Measurements from ENCODE around the gene HTR4.

Gene HTR4

GRCh38 chr5:148666353-148666752 lies 12.0 kb upstream of the HTR4 start:
- H4K20me1 ChIP-seq (ENCODE audit: insufficient read depth, low read length): no peaks in the 10 kb centered on the region
- H3K4me2 ChIP-seq (ENCODE audit: low read depth, low read length): no peak overlapping the region
- no peaks in the 10 kb centered on the region for H3K9me3 ChIP-seq (replicated peaks; ENCODE audit: insufficient read depth, low read length)
- H3K36me3 ChIP-seq (replicated peaks; ENCODE audit: insufficient read depth, low read length): no peaks in the 10 kb centered on the region
- no peak for TF ChIP-seq EZH2phosphoT487 (IDR thresholded peaks at IDR 0.05; ENCODE audit: low read length)
- TF ChIP-seq CTCF (IDR thresholded peaks at IDR 0.05; ENCODE audit: low read length): no peak
- TF ChIP-seq EZH2 (optimal IDR thresholded peaks at IDR 0.05; ENCODE audit: low read depth, low read length): no peak
- no peaks in the 10 kb centered on the region for H3K79me2 ChIP-seq (ENCODE audit: low read length)
- no peaks in the 10 kb centered on the region for H3F3A ChIP-seq (ENCODE audit: insufficient read depth, low read length)
- no peak overlapping the region for H2AFZ ChIP-seq (ENCODE audit: low read length)
- no peak for DNase-seq
- no peaks in the 10 kb centered on the region for H3K9me2 ChIP-seq (replicated peaks; ENCODE audit: insufficient read depth, low read length)
- no peak overlapping the region for H3K27ac ChIP-seq (ENCODE audit: low read length)
- H3K9ac ChIP-seq (ENCODE audit: low read length): no peak overlapping the region
- H3K27me3 ChIP-seq (replicated peaks; ENCODE audit: insufficient read depth, low read length): no peaks in the 10 kb centered on the region
- H3K4me3 ChIP-seq (ENCODE audit: low read length): no peak overlapping the region
- H3K4me1 ChIP-seq (ENCODE audit: low read length): no peaks in the 10 kb centered on the region

GRCh38 chr5:148665431-148665830 lies 11.1 kb upstream of the HTR4 start:
- Histone ChIP-seq H3K79me2 (ENCODE audit: low read length) (no peaks in the 10 kb centered on the region), H3K9ac (ENCODE audit: low read length) (no peak overlapping the region), H3K9me3 (replicated peaks; ENCODE audit: insufficient read depth, low read length) (no peaks in the 10 kb centered on the region), H2AFZ (ENCODE audit: low read length) (no peak overlapping the region), H3K4me2 (ENCODE audit: low read depth, low read length) (no peak overlapping the region), H4K20me1 (ENCODE audit: insufficient read depth, low read length) (no peaks in the 10 kb centered on the region), H3K27ac (ENCODE audit: low read length) (no peak overlapping the region), H3K4me1 (ENCODE audit: low read length) (no peaks in the 10 kb centered on the region), H3K9me2 (replicated peaks; ENCODE audit: insufficient read depth, low read length) (no peaks in the 10 kb centered on the region), H3K27me3 (replicated peaks; ENCODE audit: insufficient read depth, low read length) (no peaks in the 10 kb centered on the region), H3K36me3 (replicated peaks; ENCODE audit: insufficient read depth, low read length) (no peaks in the 10 kb centered on the region), H3F3A (ENCODE audit: insufficient read depth, low read length) (no peaks in the 10 kb centered on the region), H3K4me3 (ENCODE audit: low read length) (no peak overlapping the region)
- TF ChIP-seq EZH2phosphoT487 (IDR thresholded peaks at IDR 0.05; ENCODE audit: low read length): no peak
- no peak for TF ChIP-seq EZH2 (optimal IDR thresholded peaks at IDR 0.05; ENCODE audit: low read depth, low read length)
- no peak for TF ChIP-seq CTCF (IDR thresholded peaks at IDR 0.05; ENCODE audit: low read length)
- DNase-seq: no peak

- Histone ChIP-seq H3K27me3 (replicated peaks; ENCODE audit: insufficient read depth, low read length) (no peaks in the 10 kb centered on the region), H3K9ac (ENCODE audit: low read length) (no peak overlapping the region)
- TF ChIP-seq CTCF (IDR thresholded peaks at IDR 0.05; ENCODE audit: low read length) (no peak), EZH2 (optimal IDR thresholded peaks at IDR 0.05; ENCODE audit: low read depth, low read length) (no peak), EZH2phosphoT487 (IDR thresholded peaks at IDR 0.05; ENCODE audit: low read length) (no peak)
Observed at GRCh38 chr5:148663509-148663908, 9.2 kb upstream of the HTR4 start.

More at GRCh38 chr5:148663509-148663908, 9.2 kb upstream of the HTR4 start:
- Histone ChIP-seq H3K9me3 (replicated peaks; ENCODE audit: insufficient read depth, low read length) (no peaks in the 10 kb centered on the region), H3K9me2 (replicated peaks; ENCODE audit: insufficient read depth, low read length) (no peaks in the 10 kb centered on the region), H3K4me2 (ENCODE audit: low read depth, low read length) (no peak overlapping the region), H3K27ac (ENCODE audit: low read length) (no peak overlapping the region), H4K20me1 (ENCODE audit: insufficient read depth, low read length) (no peaks in the 10 kb centered on the region), H3K36me3 (replicated peaks; ENCODE audit: insufficient read depth, low read length) (no peaks in the 10 kb centered on the region), H3K4me1 (ENCODE audit: low read length) (no peaks in the 10 kb centered on the region), H3F3A (ENCODE audit: insufficient read depth, low read length) (no peaks in the 10 kb centered on the region), H3K79me2 (ENCODE audit: low read length) (no peaks in the 10 kb centered on the region), H3K4me3 (ENCODE audit: low read length) (no peak overlapping the region), H2AFZ (ENCODE audit: low read length) (no peak overlapping the region)
- no peak for DNase-seq
